Testis (tissue), 3 donors: ENCODE measurements around the gene BBX. TPM values are rescaled to one million over a fixed set of nuclear protein-coding genes. Genes with fewer than 3 reads are reported as not detected.

Source experiments
- DNase-seq: peaks from one replicate; pipeline ENCODE4 v3.0.0-alpha.2; 2019
- H3K27ac ChIP-seq, 2 donors: fragments of 200-600 bp; sonication (generic); one replicate each; pipeline ENCODE4 v1.5.1; 2019
- H3K27me3 ChIP-seq: fragments of 200-600 bp; sonication (generic); one replicate; pipeline ENCODE4 v1.5.1; 2019
- H3K36me3 ChIP-seq: fragments of 200-600 bp; sonication (generic); one replicate; pipeline ENCODE4 v1.5.1; 2017; ENCODE audit warnings: low read depth; ENCODE audit errors: missing control alignments
- H3K4me1 ChIP-seq: fragments of 200-600 bp; sonication (generic); one replicate; pipeline ENCODE4 v1.5.1; 2019
- H3K4me3 ChIP-seq, 2 donors: fragments of 200-600 bp; sonication (generic); one replicate each; pipeline ENCODE4 v1.5.1; 2017 to 2019
- H3K9me3 ChIP-seq: fragments of 200-600 bp; sonication (generic); one replicate; pipeline ENCODE4 v1.5.1; 2017
- CTCF ChIP-seq, 3 experiments: fragments of 450-650 bp in 2 of 3; fragments of 200-600 bp in 1 of 3; sonication (generic) in 1 of 3; IDR thresholded peaks; one replicate each; pipeline ENCODE4 v1.5.1; 2016 to 2019; ENCODE audit warnings: antibody characterized with exemption in 3 of 3, mild to moderate bottlenecking in 2 of 3, moderate library complexity in 1 of 3
- POLR2A ChIP-seq: fragments of 450-650 bp; IDR thresholded peaks from one replicate; pipeline ENCODE4 v1.6.1; 2017; ENCODE audit warnings: antibody characterized with exemption, mild to moderate bottlenecking, moderate library complexity
- WGBS, 2 donors: methylation state at CpG; one replicate each; pipeline ENCODE4 v1.1.5; 2018; 5-methylcytosine and 5-hydroxymethylcytosine counted together
- intact Hi-C: fragments of 100-400 bp; cut with DNase I; formaldehyde crosslinking; loops from one replicate; pipeline ENCODE4 v1.15.1; 2023; ENCODE audit warnings: low total_unique reads
- polyA plus RNA-seq: library from polyadenylated mRNA; stranded (reverse); fragments of 350-450 nt; fragmentation: Illumina TruSeq; extraction: RNeasy Lipid Tissue Mini Kit (QIAGEN cat#74804); gene quantifications from one replicate; pipeline ENCODE4 v1.2.3, GENCODE V29; 2014; ENCODE audit warnings: low read depth, low replicate concordance; ENCODE audit not compliant: insufficient read depth
- total RNA-seq, 2 donors: library from RNA; depleted of rRNA; stranded (reverse); fragments of >200 nt; gene quantifications; one replicate each; pipeline ENCODE4 v1.2.3, GENCODE V29; 2016

BBX gene
- total and polyA plus RNA-seq, 3 donors from 2014 or later = 93.3 to 317 (median 312) TPM

GRCh38 chr3:107850681-107851080 is 327.9 kb downstream of the BBX start:
- intact Hi-C loops = no loop called here
- no peaks in the 10 kb centered on the region for H3K9me3 ChIP-seq
- no peaks in the 10 kb centered on the region for H3K27me3 ChIP-seq
- DNase-seq = no peak
- H3K4me1 ChIP-seq = no peaks in the 10 kb centered on the region
- 89 to 93% methylated on average over 2 of the region's 2 CpGs for WGBS, 2 donors
- H3K27ac ChIP-seq = no peak overlapping the region
- H3K4me3 ChIP-seq = no peak overlapping the region
- H3K36me3 ChIP-seq = no peaks in the 10 kb centered on the region
- TF ChIP-seq CTCF (IDR thresholded peaks at IDR 0.05) (no peak), POLR2A (no peak)

GRCh38 chr3:107853821-107854220 is 331.1 kb downstream of the BBX start:
- Histone ChIP-seq H3K27ac (no peak overlapping the region), H3K36me3 (no peaks in the 10 kb centered on the region), H3K4me3 (no peak overlapping the region), H3K27me3 (no peaks in the 10 kb centered on the region), H3K9me3 (no peaks in the 10 kb centered on the region), H3K4me1 (no peaks in the 10 kb centered on the region)
- TF ChIP-seq CTCF (IDR thresholded peaks at IDR 0.05) = no peak
- no peak for TF ChIP-seq POLR2A
- DNase-seq = no peak
- intact Hi-C loops = no loop called here

- Histone ChIP-seq H3K27ac (no peak overlapping the region), H3K36me3 (no peaks in the 10 kb centered on the region), H3K4me1 (no peaks in the 10 kb centered on the region), H3K27me3 (no peaks in the 10 kb centered on the region), H3K4me3 (no peak overlapping the region), H3K9me3 (no peaks in the 10 kb centered on the region)
- DNase-seq = no peak
- intact Hi-C loops = no loop called here
- 80 to 82% methylated on average over 6 of the region's 6 CpGs for WGBS, 2 donors
- TF ChIP-seq CTCF (IDR thresholded peaks at IDR 0.05) = no peak
- TF ChIP-seq POLR2A = no peak
These were observed 332.0 kb downstream of the BBX start for GRCh38 chr3:107854733-107855132.

- H3K4me3 ChIP-seq = no peak overlapping the region
- no peaks in the 10 kb centered on the region for H3K36me3 ChIP-seq
- intact Hi-C loops = no loop called here
- no peaks in the 10 kb centered on the region for H3K9me3 ChIP-seq
- no peaks in the 10 kb centered on the region for H3K27me3 ChIP-seq
- TF ChIP-seq CTCF (IDR thresholded peaks at IDR 0.05) (no peak), POLR2A (no peak)
- DNase-seq = no peak
- no peak overlapping the region for H3K27ac ChIP-seq
- H3K4me1 ChIP-seq = no peaks in the 10 kb centered on the region
- WGBS, 2 donors = 87 to 95% methylated on average over 5 of the region's 5 CpGs
These were observed 332.9 kb downstream of the BBX start for GRCh38 chr3:107855710-107856109.

- TF ChIP-seq CTCF (IDR thresholded peaks at IDR 0.05) (no peak), POLR2A (no peak)
- intact Hi-C loops = no loop called here
- Histone ChIP-seq H3K4me3 (no peak overlapping the region), H3K27me3 (no peaks in the 10 kb centered on the region), H3K9me3 (no peaks in the 10 kb centered on the region), H3K36me3 (no peaks in the 10 kb centered on the region), H3K4me1 (no peaks in the 10 kb centered on the region), H3K27ac (no peak overlapping the region)
- DNase-seq = no peak
- 85 to 90% methylated on average over 5 of the region's 5 CpGs for WGBS, 2 donors
These were observed 335.1 kb downstream of the BBX start for GRCh38 chr3:107857854-107858253.
